Ishikawa (cell line): ENCODE data around the gene DCC.

Source experiments
- CEBPB ChIP-seq: IDR thresholded peaks from 2 replicates; pipeline ENCODE4 v1.6.1; 2012
- CREB1 ChIP-seq: IDR thresholded peaks from 2 replicates; pipeline ENCODE4 v1.6.1; 2012; ENCODE audit warnings: low read depth
- EGR1 ChIP-seq: IDR thresholded peaks from 2 replicates; pipeline ENCODE4 v1.6.1; 2012
- EP300 ChIP-seq: IDR thresholded peaks from 2 replicates; pipeline ENCODE4 v1.6.1; 2012; ENCODE audit warnings: borderline replicate concordance
- NFIC ChIP-seq: IDR thresholded peaks from 2 replicates; pipeline ENCODE4 v1.6.1; 2012
- RAD21 ChIP-seq: IDR thresholded peaks from 2 replicates; pipeline ENCODE4 v1.6.1; 2012; ENCODE audit warnings: low read depth
- REST ChIP-seq: IDR thresholded peaks from 2 replicates; pipeline ENCODE4 v1.6.1; 2012; ENCODE audit warnings: low read depth, mild to moderate bottlenecking
- TAF1 ChIP-seq: IDR thresholded peaks from 2 replicates; pipeline ENCODE4 v1.6.1; 2012; ENCODE audit warnings: low read depth, mild to moderate bottlenecking
- TCF12 ChIP-seq: IDR thresholded peaks from 2 replicates; pipeline ENCODE4 v1.6.1; 2012; ENCODE audit warnings: low read depth
- TEAD4 ChIP-seq: IDR thresholded peaks from 2 replicates; pipeline ENCODE4 v1.6.1; 2012
- YY1 ChIP-seq: IDR thresholded peaks from 2 replicates; pipeline ENCODE4 v1.6.1; 2012; ENCODE audit warnings: low read depth
- ZBTB7A ChIP-seq: IDR thresholded peaks from 2 replicates; pipeline ENCODE4 v1.6.1; 2012; ENCODE audit warnings: low read depth
- TF ChIP-seq, protein P1 (sequence below): IDR thresholded peaks from 2 replicates; pipeline ENCODE4 v1.6.1; 2012
- TF ChIP-seq, protein P2 (sequence below): IDR thresholded peaks from 2 replicates; pipeline ENCODE4 v1.6.1; 2012

DNA sequence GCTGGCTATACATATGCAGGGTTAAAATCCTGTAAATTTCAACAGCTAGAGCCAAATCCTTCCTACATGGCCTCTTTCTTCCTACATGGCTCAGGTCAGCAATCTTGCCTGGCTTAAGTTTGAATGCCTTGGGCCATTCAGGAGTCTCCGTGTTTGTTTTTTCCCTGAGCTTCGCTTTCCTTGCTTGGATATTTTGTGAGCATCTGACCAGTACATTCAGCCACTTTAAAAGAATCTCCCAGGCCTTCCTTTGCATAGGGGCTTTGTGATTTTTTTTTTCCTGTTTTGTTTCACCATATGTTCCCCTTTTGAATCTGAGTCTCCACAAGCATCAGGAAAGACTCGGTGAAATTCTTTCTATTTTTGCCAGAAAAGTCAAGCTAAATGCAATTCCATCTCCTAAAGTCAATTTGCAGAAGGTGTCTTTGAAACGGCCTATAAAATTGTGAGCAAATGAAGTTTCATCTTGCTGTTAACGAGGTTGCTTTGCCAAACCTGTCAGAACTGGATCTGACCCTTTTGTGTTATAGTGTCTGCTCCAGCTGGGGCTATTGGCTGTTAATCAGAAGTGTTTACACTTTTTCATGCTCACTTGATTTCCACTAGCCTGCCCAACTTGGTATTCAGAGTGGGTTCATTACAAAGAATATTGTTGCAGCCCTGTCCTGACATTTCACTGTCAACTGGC, 256.9 kb downstream of the DCC start:
- no peak for TF ChIP-seq TCF12
- no peak for TF ChIP-seq TEAD4
- TF ChIP-seq TAF1, result no peak
- TF ChIP-seq CEBPB, result no peak
- no peak for TF ChIP-seq REST
- no peak for TF ChIP-seq NFIC
- TF ChIP-seq EP300, result no peak
- TF ChIP-seq EGR1, result no peak
- no peak for TF ChIP-seq ZBTB7A
- TF ChIP-seq, protein P1, sequence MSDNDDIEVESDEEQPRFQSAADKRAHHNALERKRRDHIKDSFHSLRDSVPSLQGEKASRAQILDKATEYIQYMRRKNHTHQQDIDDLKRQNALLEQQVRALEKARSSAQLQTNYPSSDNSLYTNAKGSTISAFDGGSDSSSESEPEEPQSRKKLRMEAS, result no peak
- TF ChIP-seq, protein P2, sequence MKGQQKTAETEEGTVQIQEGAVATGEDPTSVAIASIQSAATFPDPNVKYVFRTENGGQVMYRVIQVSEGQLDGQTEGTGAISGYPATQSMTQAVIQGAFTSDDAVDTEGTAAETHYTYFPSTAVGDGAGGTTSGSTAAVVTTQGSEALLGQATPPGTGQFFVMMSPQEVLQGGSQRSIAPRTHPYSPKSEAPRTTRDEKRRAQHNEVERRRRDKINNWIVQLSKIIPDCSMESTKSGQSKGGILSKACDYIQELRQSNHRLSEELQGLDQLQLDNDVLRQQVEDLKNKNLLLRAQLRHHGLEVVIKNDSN, result no peak
- TF ChIP-seq RAD21, result no peak
- no peak for TF ChIP-seq CREB1
- no peak for TF ChIP-seq YY1
